Glomerular visceral epithelial cell (primary cell): ENCODE data around the gene CABLES1.

Experiments used
- DNase-seq: peaks from one replicate; pipeline ENCODE4 v3.0.0-alpha.2; 2016; ENCODE audit errors: extremely low spot score

CABLES1 gene

DNA sequence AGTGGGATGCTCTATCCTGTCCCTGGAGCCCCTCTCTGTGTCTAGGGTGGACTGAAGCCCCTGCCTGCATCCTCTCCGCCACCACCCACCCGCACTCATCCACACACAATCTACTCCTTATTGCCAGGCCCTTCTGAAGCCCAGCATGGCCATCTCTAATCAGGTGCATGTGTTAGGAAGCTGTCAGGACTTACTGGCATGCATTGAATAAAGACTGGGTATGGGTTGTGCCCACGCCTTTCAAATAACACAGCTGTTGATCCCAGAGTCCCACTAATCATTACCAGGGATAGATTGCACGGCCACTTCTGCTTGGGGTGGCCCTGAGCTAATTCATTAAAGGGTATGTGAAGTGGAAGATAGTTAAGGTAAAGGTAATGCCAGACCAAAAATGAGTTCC is 88.4 kb downstream of the CABLES1 start:
- DNase-seq: no peak

DNA sequence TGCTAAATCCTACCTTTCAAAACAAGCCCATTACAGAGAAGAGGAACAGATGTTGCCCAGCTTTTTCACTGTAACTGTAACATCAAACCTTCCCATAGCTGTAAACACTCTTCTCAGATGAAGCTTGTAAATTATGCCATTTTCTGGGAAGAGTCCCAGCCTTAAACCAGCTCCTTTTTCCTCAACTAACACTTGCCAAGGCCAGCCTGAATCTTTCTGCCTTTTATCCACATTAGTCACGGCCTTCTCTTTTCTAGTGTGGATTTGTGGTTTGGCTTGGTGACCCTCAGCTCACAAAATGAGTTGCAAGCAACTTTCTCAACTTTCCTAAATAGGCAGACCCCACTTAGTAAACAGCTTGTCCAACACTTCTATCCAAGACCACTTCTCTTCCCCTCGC is 90.2 kb downstream of the CABLES1 start:
- peak; percentile 48 for DNase-seq

DNA sequence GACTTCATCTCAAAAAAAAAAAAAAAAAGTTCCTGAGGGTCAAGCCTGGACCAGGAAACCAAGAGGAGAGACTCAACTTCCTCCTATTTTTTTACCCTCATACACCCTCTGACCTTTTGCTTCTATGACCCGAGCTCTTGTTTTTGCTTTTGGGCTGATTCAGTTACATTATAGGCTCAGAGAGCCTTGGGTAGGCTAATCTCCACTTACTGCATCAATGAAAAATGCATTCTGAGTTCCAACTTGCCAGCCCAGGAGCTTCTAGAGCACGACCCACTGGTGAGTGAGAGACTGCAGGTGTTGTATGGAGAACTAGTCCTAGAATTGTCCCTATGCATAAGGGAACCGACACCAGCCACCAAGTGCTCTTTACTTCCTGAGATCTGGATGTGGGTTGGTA is 91.1 kb downstream of the CABLES1 start:
- DNase-seq: no peak

DNA sequence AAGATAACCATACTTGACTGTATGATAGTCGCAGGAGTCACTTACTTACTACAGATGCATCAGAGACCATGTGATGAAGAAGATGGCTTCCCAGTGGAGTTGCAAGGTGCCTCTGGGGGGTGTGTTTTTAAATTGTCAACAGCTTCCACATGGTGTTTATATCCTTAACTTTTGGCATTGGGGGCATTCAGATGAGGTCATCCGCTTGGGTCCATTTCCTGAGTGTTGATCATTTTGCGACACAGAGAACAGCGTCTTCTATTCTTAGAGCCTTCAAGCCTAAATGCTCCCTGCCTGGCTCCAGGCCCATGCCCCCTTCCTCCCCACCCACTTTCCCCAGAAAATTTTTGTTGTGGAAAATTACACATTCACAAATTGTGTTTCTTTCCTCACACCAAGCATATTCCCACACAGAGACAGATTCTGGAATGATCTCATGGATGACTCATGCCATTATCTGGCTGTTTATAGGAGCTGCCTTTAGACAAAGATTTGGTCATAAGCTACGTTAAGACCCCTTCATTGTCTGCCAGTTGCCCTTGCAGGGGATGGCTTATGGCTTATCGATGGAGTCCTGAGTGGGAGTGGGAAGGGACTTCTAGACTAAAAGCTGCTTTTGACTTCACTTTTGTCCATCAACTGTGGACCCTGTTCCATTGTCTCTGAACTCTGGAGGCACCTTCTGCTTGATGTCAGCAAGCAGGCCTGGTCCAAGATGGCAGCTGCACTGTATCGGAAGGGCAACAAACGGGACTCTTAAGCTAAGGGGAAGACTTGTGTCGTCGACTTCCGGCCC is 91.8 kb downstream of the CABLES1 start:
- DNase-seq: peak; percentile 47

DNA sequence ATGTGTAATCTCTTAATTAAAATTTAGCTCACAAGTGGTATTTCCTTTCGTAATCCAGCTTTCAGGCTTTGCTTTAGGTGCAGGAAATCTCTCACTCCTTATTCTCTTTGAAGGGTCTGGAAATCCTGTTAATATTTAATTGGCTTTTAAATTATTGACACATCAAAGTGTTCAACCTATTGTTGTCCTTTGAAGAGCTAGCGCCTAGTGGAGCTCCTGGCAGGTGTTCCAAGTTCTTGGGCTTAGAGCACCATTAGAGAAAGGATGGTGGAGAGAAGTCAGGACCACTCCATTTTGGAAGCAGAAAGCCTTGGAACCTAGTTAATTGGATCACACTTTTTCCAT is 92.4 kb downstream of the CABLES1 start:
- peak; percentile 44 for DNase-seq

DNA sequence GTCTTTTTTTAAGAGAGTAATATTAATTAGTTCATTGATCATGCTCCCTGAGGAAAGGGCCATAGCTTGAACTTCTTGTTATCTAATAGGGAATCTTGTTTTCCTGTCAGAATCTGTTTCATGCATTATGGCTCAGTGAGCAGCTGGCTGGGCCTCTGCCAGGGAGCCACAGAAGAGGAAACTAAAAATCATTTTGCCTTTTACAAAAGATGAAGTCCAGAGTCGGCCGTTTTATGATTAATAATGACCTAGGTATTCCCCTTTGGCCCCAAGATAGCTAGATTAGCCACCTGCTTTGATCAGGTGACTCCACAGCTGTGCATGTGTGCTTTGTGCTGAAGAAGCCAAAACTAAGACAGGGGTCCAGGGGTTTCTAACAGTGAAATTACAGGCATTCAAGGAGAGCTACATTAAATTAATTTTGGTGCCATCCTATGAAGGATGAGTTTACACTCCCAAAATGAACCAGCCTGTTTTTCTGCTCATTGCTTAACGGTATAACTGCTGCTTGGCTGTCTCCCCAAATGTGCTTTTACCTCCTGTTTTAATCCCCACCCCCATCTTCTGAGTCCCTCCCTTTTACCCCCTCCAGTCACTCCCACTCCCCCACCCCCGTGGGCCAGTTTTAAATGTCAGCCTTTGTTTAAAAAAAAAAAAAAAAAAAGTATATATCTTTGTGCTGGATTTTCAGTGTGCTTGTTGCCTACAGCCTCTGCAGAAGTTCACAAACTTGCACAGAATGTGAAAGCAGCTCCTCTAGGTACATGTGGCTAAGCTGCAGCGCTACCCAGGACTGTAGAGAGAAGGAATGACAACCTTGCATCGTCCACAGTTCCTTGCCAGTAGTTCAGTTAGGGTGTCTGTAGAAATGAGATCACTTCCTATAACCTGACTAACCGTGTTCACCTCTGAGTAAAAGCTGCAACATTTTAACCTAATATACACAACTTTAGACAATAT is 93.1 kb downstream of the CABLES1 start:
- DNase-seq: peak; percentile 57

DNA sequence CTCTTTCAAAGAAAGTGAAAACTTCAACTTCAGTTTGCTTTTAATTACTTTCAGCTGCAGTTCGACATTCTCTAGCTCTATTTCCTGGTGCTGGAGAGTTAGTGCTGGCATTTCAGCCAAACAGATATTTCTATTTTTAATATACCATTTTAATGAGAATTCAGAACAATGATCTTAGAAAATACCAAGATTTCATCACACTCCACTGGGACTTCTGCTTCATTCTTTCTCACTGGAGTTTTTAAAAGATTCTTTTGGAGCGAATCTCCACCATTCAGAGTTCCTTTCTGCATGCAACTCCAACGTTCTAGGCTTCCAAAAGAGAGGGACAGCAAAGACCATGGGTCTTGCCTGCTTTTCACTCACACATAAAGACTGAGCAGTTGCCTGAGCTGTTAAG is 94.2 kb downstream of the CABLES1 start:
- no peak for DNase-seq

DNA sequence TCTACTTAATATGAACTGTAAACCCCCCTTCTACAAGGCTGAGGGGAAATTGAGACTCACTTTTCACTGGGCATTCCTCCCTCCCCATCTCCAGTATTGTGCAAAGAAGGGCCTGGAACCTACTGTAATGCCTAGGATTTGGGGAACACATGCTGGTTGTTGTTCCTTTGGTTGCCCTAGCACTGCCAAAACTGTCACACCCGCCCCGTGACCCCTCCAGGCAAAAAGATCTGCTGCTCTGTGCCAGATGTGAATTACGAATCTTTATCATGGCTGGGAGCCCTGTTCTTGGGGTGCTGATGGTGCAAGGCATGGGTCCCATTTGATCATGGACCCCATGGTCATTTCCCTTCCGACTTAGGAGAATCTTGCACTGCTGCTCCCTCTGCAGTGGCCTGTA is 95.4 kb downstream of the CABLES1 start:
- no peak for DNase-seq

DNA sequence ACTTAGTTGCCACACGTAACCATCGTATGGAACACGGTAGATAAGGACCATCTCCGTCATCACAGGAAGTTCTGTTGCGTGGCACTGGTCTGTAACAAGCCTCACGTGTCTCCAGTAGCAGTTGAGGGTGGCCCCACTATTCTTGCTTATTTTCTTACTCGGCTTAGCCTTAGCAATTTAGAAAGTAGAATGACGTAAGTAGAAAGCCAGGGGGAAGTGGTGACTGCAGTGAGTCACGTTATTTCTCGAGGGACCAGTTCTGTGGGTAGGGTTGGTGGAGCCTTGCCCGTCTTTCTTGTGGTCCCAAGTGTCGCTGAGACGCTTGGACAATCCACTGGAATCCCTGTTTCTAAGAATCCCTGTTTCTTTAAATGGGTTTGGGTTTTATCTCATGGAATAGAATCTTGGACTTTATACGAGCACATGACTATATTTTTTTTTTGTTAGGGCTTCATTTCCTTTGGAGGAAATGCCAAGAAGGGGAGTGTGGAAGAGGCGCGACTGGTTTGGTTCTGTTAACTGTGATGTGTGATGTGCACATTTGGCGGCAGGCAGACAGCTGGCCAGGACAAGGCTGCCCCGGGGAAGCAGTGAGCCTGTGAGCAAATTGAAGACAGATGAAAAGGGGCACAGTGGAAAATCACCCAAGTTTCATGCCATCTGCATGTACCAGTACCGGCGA is 96.2 kb downstream of the CABLES1 start:
- DNase-seq: peak; percentile 96

DNA sequence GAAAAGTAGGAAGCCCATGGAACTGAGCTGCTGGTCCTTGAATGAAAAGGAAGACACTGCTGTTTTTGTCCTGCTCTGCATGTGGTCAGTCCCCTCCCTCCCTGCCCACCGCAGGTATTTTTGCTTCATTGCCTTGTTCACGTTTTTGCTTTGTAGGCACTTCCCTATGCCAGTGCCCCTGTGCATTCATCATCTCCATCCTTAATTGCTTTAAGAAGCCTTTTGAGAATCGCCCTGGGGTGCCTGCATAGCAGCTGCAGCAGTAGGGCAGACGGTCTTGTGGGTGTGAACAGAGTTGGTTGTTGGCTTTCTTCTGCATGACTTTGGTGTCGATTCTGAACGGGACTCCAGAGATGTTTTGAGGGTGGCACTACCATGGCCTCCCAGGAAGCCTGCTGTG is 97.0 kb downstream of the CABLES1 start:
- peak; percentile 28 for DNase-seq

DNA sequence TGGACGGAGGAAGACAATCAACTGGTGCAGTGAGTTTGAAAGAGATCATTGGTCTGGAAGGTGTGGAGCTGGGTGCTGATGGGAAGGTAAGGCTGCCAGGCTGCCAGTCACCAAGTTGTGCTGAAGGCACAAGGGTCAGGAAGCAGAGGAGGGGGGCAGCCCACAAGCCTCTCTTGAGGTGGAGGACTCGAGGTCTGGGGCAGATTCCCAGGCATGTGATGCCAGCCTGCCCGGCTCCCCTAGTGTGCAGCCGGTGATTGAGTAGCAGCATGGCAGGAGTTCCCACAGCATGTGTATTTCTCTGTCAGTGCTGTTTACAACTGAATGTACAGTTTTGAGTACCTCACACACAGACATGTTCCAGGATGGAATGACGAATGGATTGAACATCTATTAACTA is 99.3 kb downstream of the CABLES1 start:
- DNase-seq: no peak

DNA sequence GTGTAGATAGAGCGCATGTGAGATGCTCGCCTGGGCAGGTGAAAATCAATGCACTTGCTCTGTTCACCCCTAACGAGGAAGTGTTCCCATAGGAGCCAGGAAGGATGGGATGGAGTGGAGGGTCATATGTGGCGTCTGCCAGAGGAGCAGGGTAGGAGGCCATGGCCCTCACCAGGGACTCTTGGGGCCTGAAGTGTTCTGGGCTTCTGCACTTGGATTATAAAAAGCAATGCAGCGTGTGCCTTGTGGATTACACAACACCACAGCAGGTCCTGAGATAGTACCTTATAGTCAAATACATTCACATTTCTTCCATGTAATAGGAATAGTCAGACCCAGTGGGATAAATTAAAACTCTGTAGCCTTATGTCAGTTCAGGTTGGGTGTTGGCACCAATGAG is 100.1 kb downstream of the CABLES1 start:
- no peak for DNase-seq

DNA sequence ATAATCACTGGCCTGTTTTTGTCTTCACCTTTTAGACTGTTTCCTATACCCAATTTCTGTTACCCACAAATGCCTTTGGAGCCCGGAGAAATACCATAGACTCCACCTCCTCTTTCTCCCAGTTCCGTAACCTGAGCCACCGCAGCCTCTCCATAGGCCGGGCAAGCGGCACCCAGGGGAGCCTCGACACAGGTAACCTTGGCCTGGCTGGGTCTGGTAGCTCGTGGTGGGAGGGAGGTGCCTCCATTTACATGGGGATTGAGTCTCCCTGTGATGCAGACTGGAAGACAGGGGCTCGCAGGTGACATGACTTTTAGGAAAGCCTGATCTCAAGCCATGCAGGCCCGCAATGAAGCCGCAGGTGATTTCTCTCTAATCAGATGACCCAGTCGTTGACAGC is 100.6 kb downstream of the CABLES1 start:
- DNase-seq: no peak

DNA sequence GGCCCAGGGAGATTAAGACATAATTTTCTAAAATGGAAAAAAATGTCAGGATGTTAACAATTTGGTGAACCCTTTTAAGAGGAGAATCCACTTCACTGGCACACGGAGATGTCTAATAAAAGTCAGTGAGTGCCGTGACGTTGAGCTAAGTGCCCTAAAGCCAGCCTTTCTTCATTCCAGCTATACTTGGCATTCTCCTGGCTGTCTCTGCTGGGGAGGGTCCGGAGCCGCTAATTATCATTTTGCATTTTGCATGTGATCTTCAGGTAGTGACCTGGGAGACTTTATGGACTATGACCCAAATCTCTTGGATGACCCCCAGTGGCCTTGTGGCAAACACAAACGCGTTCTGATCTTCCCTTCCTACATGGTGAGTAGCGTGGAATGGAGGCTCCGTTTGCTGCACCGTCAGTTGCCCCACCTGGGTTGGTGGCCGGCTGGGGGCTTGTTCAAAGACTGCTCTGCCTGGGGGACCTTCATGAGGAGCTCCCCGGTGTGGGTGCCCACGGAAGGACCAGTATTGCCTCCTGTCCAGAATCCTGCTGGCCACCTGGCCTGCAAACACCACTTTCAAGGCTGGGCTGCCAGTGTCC is 101.7 kb downstream of the CABLES1 start:
- DNase-seq: no peak

DNA sequence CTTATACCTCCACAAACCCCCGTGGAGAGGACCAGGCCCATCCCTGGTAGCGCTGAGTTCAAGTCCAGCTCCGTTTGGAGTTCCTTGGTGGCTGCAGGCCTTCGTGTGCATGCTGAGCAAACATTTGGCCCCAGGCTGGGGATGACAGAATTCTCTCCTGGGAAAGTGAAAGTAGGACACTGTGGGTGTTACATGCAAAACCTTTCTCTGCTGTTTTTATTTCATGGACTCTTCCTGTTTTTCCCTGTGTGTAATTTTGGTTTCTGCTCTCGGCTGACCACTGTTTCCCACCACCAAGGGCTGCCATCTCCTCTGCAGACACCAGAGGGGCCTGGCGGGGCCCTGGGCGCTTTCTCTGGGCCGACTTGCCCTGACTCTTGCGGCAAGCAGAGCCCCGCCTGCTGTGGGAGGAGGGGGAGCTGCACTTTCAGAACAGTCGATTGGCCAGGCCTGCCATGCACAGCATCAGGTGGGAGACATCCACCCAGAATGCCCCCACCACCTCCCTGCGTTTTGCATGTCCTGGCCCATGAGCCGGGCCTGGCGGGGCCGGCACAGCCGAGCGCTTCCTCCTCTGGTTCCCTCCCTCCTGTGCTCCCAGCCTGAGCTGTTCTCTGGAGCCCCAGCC is 102.4 kb downstream of the CABLES1 start:
- DNase-seq: peak; percentile 82

DNA sequence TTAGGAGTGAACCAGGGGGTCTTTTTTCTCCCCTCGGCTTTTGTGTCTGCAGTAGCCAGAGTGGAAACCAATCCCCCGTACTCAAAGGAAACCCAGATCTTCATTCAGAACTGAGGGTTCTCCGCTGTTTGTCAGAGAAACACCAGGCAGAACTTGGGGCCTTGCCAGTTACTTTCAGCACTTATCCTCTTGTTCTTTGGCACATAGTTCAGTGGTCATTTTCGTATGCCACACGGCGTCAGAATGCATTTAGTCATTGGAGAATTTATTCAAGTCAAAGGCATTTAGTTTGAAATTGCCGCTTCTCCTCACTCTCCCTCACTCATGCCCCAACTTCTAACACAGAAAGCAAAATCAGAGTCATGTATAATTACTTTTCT is 102.9 kb downstream of the CABLES1 start:
- DNase-seq: peak; percentile 81

DNA sequence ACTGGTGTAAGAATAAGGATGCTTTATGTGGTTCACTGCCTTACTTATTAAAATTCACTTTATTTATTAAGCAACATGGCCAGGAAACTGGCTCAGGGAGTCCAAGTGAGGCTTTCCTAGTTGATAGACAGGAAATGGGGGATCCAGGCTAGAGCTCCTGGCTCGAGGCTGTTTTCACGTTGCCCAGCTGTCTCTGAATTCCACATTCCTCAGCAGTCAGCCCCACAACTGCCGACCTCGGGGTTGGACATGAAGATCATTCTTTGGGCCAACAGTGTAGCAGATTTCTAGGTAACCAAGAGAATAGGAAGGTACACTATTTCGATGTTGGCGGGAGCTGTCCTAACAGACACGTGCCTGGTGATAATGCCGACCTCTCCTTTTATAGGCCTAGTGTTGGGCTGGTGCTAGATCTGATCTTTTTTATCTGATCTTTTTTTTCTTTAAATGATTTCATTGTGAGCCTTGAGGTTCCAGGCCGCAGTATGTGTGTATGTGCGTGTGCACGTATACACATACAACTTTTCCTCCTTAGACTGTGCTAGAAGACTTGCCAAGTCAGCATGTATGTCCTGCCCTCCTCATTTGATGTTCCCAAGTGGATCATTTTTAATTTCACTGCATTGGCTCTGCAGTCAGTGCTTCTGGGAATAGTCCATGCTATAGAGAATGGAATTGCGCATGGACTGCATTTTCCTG is 103.5 kb downstream of the CABLES1 start:
- peak; percentile 51 for DNase-seq

DNA sequence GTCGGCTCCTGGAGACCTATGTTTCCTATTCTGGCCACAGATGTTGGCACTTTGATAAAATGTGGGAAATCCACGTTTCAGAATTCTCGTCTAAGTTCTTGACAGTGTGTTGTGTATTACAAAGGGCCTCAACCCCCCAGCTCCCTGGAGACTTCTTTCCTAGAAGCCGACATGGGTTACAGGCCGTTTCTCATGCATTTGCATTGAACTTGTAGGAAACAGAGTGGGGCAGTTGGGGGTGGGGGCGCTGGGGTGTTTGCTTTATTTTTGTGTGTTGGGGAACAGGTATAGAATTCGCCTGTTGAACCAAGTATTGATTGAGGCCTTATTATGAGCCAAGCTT is 104.0 kb downstream of the CABLES1 start:
- DNase-seq: no peak

DNA sequence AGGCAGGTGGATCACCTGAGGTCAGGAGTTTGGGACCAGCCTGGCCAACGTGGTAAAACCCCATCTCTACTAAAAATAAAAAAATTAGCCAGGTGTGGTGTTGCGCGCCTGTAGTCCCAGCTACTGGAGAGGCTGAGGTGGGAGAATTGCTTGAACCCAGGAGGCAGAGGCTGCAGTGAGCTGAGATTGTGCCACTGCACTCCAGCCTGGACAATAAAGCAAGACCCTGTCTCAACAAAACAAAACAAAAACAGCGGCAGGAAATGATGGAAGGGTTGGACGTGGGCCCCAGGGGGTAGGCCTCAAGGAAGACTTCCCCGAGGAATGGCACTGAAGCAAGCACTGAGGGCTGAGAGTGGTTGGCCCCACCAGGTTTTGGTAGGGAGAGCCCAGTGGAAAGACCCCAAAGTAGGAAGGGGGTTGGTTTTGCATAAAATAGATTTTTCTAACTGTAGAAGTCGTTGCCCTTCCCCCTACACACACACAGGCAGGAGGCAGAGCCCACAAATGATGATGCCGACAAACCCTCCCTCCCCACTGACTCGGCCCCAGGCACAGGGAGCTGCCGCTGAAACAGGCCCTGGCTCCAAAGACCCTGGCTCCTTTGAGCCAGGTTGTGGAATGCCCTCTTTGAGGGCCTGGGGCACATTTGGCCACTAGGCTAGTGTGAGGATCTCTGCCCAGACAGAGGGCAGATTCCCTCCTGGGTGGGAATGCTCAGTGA is 104.8 kb downstream of the CABLES1 start:
- no peak for DNase-seq

DNA sequence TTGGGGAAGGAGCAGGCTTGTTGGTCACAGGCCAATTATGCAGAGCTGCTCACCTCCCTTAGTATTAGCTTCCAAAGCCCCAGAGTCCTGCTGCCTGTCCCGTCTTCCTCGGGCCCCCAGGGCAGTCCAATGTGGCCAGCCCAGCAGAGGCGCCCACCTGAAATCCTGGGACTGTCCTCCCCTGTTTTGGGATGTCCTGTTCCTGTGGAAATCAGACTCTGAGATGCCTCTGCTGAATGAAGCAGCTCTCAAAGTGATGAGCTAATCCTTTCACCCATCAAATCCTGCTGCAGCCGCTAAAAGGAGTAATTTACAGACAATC is 105.3 kb downstream of the CABLES1 start:
- DNase-seq: no peak
